Neural cell (in vitro differentiated cells): ENCODE data around the gene ANKRD63. TPM values are rescaled to one million over a fixed set of nuclear protein-coding genes. Genes with fewer than 3 reads are reported as not detected.

Experiments used
- H2AFZ ChIP-seq: fragments of 200-600, 300-800 bp; sonication (generic), shearing (Covaris generic); 2 replicates; pipeline ENCODE4 v1.6.0; 2014; ENCODE audit warnings: low read depth, mild to moderate bottlenecking, antibody characterized with exemption, low read length, moderate library complexity
- H3F3A ChIP-seq: fragments of 200-600 bp; shearing (Covaris generic); 2 replicates; pipeline ENCODE4 v1.6.1; 2016; ENCODE audit warnings: mild to moderate bottlenecking, moderate library complexity, mixed read lengths, antibody characterized with exemption, low read length; ENCODE audit not compliant: insufficient read depth, poor library complexity, severe bottlenecking
- H3K27ac ChIP-seq: fragments of 200-600, 300-800 bp; sonication (generic), shearing (Covaris generic); 2 replicates; pipeline ENCODE4 v1.5.1; 2014; ENCODE audit warnings: mild to moderate bottlenecking, low read length, moderate library complexity
- H3K27me3 ChIP-seq: fragments of 300-800, 200-600 bp; sonication (generic), shearing (Covaris generic); 2 replicates; pipeline ENCODE4 v1.6.0; 2014; ENCODE audit warnings: mild to moderate bottlenecking, low read depth, low read length, moderate library complexity; ENCODE audit not compliant: insufficient read depth
- H3K36me3 ChIP-seq: fragments of 300-800, 200-600 bp; sonication (generic), shearing (Covaris generic); 2 replicates; pipeline ENCODE4 v1.5.1; 2014; ENCODE audit warnings: mild to moderate bottlenecking, antibody characterized with exemption, low read length, moderate library complexity; ENCODE audit not compliant: insufficient read depth
- H3K4me2 ChIP-seq: fragments of 300-800, 200-600 bp; sonication (generic), shearing (Covaris generic); 2 replicates; pipeline ENCODE4 v1.6.0; 2014; ENCODE audit warnings: mild to moderate bottlenecking, low read length
- H3K4me3 ChIP-seq: fragments of 300-800, 200-600 bp; sonication (generic), shearing (Covaris generic); 2 replicates; pipeline ENCODE4 v1.5.1; 2014; ENCODE audit warnings: mild to moderate bottlenecking, low read length, moderate library complexity
- H3K79me2 ChIP-seq: fragments of 200-600 bp; shearing (Covaris generic); replicated peaks from 2 replicates; pipeline ENCODE4 v1.6.0; 2014; ENCODE audit warnings: mild to moderate bottlenecking, low read length, moderate library complexity; ENCODE audit not compliant: insufficient read depth
- H3K9ac ChIP-seq: fragments of 300-800, 200-600 bp; sonication (generic), shearing (Covaris generic); 2 replicates; pipeline ENCODE4 v1.6.1; 2016; ENCODE audit warnings: mild to moderate bottlenecking, low read length, mixed read lengths
- H3K9me2 ChIP-seq: fragments of 200-600 bp; shearing (Covaris generic); 2 replicates; pipeline ENCODE4 v1.6.1; 2016; ENCODE audit warnings: mild to moderate bottlenecking, low read length, mixed read lengths; ENCODE audit not compliant: insufficient read depth
- H3K9me3 ChIP-seq: fragments of 200-600, 300-800 bp; sonication (generic), shearing (Covaris generic); 2 replicates; pipeline ENCODE4 v1.6.1; 2016; ENCODE audit warnings: mild to moderate bottlenecking, mixed run types, low read length, moderate library complexity, mixed read lengths
- H4K20me1 ChIP-seq: fragments of 200-600 bp; shearing (Covaris generic); 2 replicates; pipeline ENCODE4 v1.6.1; 2016; ENCODE audit warnings: mild to moderate bottlenecking, mixed run types; ENCODE audit not compliant: insufficient read depth
- EP300 ChIP-seq: fragments of 450-650 bp; conservative IDR thresholded peaks from 2 replicates; pipeline ENCODE4 v1.6.1; 2014; ENCODE audit warnings: antibody characterized with exemption, mild to moderate bottlenecking, moderate library complexity; ENCODE audit not compliant: poor library complexity, severe bottlenecking
- EZH2 ChIP-seq: fragments of 200-600, 300-800 bp; shearing (Covaris generic), sonication (generic); IDR thresholded peaks from 2 replicates; pipeline ENCODE4 v1.6.1; 2014; ENCODE audit warnings: antibody characterized with exemption, low read length, borderline replicate concordance, mild to moderate bottlenecking; ENCODE audit not compliant: insufficient read depth, poor library complexity, severe bottlenecking
- MXI1 ChIP-seq: fragments of 450-650 bp; conservative IDR thresholded peaks from 2 replicates; pipeline ENCODE4 v1.6.1; 2014; ENCODE audit warnings: antibody characterized with exemption, mild to moderate bottlenecking; ENCODE audit not compliant: poor library complexity, severe bottlenecking
- POLR2AphosphoS5 ChIP-seq: IDR thresholded peaks from 2 replicates; pipeline ENCODE4 v1.6.1; 2012
- RAD21 ChIP-seq: fragments of 450-650 bp; conservative IDR thresholded peaks from 2 replicates; pipeline ENCODE4 v1.6.1; 2014; ENCODE audit warnings: antibody characterized with exemption, mild to moderate bottlenecking, moderate library complexity
- SMC3 ChIP-seq: fragments of 450-650 bp; conservative IDR thresholded peaks from 2 replicates; pipeline ENCODE4 v1.6.1; 2014; ENCODE audit warnings: antibody characterized with exemption, mild to moderate bottlenecking, moderate library complexity; ENCODE audit not compliant: poor library complexity
- TAF1 ChIP-seq: IDR thresholded peaks from 2 replicates; pipeline ENCODE4 v1.6.1; 2012; ENCODE audit warnings: low read depth
- polyA plus RNA-seq: library from polyadenylated mRNA; depleted of rRNA; stranded (reverse); fragments of >200 nt; gene quantifications from 2 replicates; pipeline ENCODE4 v1.2.3, GENCODE V29; 2014
- TF ChIP-seq, protein P1 (sequence below): fragments of 450-650 bp; IDR thresholded peaks from 2 replicates; pipeline ENCODE4 v1.5.1; 2014; ENCODE audit warnings: antibody characterized with exemption, mild to moderate bottlenecking, moderate library complexity; ENCODE audit not compliant: poor library complexity, severe bottlenecking
- TF ChIP-seq, protein P2 (sequence below): IDR thresholded peaks from 2 replicates; pipeline ENCODE4 v1.6.1; 2012; ENCODE audit warnings: borderline replicate concordance

Gene ANKRD63
- polyA plus RNA-seq, 1 donor from 2014 or later, result 2.1 TPM

DNA sequence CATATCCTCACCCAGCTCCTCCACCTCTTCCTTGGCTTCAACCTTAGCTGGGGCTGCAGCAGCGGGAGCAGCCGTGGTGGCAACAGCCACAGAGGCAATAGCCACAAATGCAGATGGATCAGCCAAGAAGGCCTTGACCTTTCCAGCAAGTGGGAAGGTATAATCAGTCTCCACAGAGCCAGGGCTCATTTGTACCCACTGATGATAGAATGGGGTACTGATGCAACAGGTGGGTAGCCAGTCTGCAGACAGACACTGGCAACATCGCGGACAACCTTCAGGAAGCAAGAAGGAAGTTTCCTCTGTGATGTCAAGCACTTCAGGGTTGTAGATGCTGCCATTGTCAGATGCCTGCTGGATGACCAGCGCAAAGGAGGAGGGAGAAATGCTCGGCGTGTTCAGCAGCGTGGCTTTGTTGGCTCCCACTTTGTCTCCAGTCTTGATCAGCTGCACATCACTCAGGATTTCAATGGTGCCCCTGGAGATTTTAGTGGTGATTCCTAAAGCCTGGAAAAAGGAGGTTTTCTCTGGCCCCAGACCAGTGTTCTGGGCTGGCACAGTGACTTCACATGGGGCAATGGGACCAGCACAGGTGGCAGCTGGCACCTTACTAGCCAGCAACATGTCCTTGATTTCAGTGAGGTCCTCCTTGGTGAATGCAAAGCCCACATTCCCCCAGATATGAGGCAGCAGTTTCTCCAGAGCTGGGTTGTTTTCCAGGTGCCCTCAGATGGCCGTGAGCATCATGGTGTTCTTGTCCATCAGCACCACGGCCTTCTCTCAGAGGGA is 29.7 kb upstream of the ANKRD63 start:
- H3K4me3 ChIP-seq, result no peak overlapping the region
- no peak overlapping the region for H3K9ac ChIP-seq
- H3K27ac ChIP-seq, result no peak overlapping the region
- H3K79me2 ChIP-seq, result no peaks in the 10 kb centered on the region
- no peaks in the 10 kb centered on the region for H3K9me3 ChIP-seq
- H3K9me2 ChIP-seq, result no peaks in the 10 kb centered on the region
- H3K4me2 ChIP-seq, result no peak overlapping the region
- H3F3A ChIP-seq, result no peaks in the 10 kb centered on the region
- TF ChIP-seq MXI1 (no peak), TAF1 (no peak), SMC3 (no peak), EZH2 (no peak), EP300 (no peak), RAD21 (no peak), POLR2AphosphoS5 (no peak)
- TF ChIP-seq, protein P1, sequence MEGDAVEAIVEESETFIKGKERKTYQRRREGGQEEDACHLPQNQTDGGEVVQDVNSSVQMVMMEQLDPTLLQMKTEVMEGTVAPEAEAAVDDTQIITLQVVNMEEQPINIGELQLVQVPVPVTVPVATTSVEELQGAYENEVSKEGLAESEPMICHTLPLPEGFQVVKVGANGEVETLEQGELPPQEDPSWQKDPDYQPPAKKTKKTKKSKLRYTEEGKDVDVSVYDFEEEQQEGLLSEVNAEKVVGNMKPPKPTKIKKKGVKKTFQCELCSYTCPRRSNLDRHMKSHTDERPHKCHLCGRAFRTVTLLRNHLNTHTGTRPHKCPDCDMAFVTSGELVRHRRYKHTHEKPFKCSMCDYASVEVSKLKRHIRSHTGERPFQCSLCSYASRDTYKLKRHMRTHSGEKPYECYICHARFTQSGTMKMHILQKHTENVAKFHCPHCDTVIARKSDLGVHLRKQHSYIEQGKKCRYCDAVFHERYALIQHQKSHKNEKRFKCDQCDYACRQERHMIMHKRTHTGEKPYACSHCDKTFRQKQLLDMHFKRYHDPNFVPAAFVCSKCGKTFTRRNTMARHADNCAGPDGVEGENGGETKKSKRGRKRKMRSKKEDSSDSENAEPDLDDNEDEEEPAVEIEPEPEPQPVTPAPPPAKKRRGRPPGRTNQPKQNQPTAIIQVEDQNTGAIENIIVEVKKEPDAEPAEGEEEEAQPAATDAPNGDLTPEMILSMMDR, result no peak
- TF ChIP-seq, protein P2, sequence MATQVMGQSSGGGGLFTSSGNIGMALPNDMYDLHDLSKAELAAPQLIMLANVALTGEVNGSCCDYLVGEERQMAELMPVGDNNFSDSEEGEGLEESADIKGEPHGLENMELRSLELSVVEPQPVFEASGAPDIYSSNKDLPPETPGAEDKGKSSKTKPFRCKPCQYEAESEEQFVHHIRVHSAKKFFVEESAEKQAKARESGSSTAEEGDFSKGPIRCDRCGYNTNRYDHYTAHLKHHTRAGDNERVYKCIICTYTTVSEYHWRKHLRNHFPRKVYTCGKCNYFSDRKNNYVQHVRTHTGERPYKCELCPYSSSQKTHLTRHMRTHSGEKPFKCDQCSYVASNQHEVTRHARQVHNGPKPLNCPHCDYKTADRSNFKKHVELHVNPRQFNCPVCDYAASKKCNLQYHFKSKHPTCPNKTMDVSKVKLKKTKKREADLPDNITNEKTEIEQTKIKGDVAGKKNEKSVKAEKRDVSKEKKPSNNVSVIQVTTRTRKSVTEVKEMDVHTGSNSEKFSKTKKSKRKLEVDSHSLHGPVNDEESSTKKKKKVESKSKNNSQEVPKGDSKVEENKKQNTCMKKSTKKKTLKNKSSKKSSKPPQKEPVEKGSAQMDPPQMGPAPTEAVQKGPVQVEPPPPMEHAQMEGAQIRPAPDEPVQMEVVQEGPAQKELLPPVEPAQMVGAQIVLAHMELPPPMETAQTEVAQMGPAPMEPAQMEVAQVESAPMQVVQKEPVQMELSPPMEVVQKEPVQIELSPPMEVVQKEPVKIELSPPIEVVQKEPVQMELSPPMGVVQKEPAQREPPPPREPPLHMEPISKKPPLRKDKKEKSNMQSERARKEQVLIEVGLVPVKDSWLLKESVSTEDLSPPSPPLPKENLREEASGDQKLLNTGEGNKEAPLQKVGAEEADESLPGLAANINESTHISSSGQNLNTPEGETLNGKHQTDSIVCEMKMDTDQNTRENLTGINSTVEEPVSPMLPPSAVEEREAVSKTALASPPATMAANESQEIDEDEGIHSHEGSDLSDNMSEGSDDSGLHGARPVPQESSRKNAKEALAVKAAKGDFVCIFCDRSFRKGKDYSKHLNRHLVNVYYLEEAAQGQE, result no peak
- no peaks in the 10 kb centered on the region for H3K36me3 ChIP-seq
- no peak overlapping the region for H2AFZ ChIP-seq
- no peaks in the 10 kb centered on the region for H4K20me1 ChIP-seq
- no peaks in the 10 kb centered on the region for H3K27me3 ChIP-seq

DNA sequence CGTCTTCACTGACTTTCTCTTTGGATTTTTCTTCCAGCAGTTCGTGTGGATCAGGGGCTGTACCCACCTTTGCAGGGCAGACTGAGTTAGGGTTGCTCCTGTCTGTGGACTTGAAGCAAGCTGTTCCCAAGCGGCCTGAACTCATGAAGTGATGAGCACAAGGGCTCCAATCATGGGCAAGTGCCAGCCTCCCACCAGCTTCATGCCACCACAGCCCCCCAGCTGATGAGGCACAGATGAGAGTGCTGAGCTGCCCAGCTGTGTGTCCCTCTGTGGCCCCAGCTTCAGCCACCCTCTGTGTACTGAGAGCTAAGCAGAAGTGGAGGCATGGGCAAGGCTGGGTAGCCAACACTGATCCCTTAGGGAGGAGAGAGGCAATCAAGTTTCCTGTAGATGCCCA is 28.1 kb upstream of the ANKRD63 start:
- no peak overlapping the region for H3K4me3 ChIP-seq
- H3K9me2 ChIP-seq, result no peaks in the 10 kb centered on the region
- H3K79me2 ChIP-seq, result no peaks in the 10 kb centered on the region
- TF ChIP-seq RAD21 (no peak), MXI1 (no peak), POLR2AphosphoS5 (no peak), SMC3 (no peak), EP300 (no peak), EZH2 (no peak), TAF1 (no peak)
- TF ChIP-seq, protein P1, result no peak
- TF ChIP-seq, protein P2, result no peak
- H3K4me2 ChIP-seq, result no peak overlapping the region
- no peaks in the 10 kb centered on the region for H3K27me3 ChIP-seq
- no peak overlapping the region for H2AFZ ChIP-seq
- no peak overlapping the region for H3K27ac ChIP-seq
- H3K36me3 ChIP-seq, result no peaks in the 10 kb centered on the region
- no peaks in the 10 kb centered on the region for H3K9me3 ChIP-seq
- no peaks in the 10 kb centered on the region for H3F3A ChIP-seq
- no peak overlapping the region for H3K9ac ChIP-seq
- no peaks in the 10 kb centered on the region for H4K20me1 ChIP-seq
